Right kidney (tissue), 9 donors: ENCODE data around the gene DCLK2.

Experiments
- DNase-seq: peaks from one replicate; pipeline ENCODE4 v3.0.0-alpha.2; 2016
- long read RNA-seq, 8 donors: transcript quantifications; one replicate each; lab custom pipeline, GENCODE V29; 2026

The DCLK2 gene
- long read RNA-seq, donor 1: 0 reads
- long read RNA-seq, donor 2: 0 reads
- long read RNA-seq, donor 3: 0 reads
- long read RNA-seq, donor 4, full-length matches to known transcripts: 2 of 2 reads
- long read RNA-seq, donor 4, partial matches to known transcripts: 0 of 2 reads
- long read RNA-seq, donor 4, other reads (novel, unspliced or antisense): 0 of 2 reads
- long read RNA-seq, donor 5, partial matches to known transcripts: 0 of 1 reads
- long read RNA-seq, donor 5, other reads (novel, unspliced or antisense): 0 of 1 reads
- long read RNA-seq, donor 6, full-length matches to known transcripts: 1 of 1 reads
- long read RNA-seq, donor 6, partial matches to known transcripts: 0 of 1 reads
- long read RNA-seq, donor 6, other reads (novel, unspliced or antisense): 0 of 1 reads
- long read RNA-seq, donor 7, full-length matches to known transcripts: 1 of 13 reads
- long read RNA-seq, donor 7, partial matches to known transcripts: 12 of 13 reads
- long read RNA-seq, donor 7, other reads (novel, unspliced or antisense): 0 of 13 reads
- long read RNA-seq, donor 8: 0 reads

- DNase-seq: peak; percentile 79
These were observed at the start of gene DCLK2 for GRCh38 chr4:150078041-150078578. TSS of gene DCLK2 (plus strand) at chr4:150078445. CDS start at chr4:150079028, 583 bp downstream.

DNA sequence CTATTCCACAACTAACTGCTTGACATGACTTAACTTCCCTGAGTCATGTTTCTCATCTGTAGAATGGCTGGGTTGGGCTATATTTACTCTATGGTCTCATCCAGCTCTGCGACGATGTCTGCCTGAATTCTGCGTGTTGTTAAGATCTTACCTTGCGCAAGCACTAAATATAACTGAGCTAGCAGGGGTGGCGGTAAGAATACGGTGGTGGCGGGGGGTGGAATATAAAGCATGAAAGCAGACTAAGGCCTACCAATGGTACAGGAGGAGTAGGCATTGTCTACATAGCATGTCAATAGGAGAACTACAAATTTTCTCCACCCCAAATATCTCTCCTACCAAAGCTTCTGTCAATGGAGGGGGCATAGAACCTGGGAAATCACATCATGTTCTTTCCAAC lies 45.7 kb upstream of the DCLK2 start:
- DNase-seq: no peak

DNA sequence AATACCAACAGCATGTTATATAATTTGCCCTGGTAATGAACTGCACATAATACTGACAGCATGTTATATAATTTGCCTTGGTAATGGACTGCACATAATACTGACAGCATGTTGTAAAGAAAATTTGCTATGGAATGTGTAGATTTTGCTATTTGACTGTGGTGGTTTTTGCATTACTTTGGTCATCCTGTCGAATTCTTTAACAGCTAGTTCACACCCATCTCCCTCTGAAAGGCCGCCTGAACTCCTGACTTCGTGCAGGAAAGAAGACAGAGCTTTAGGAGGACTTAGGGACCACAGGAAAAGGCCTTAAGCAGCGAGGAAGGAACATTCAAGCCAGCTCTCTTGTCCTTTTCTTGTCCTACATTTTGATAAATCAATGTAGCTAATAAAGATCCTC lies 45.2 kb upstream of the DCLK2 start:
- DNase-seq: no peak

GRCh38 chr4:150033901-150034300 lies 44.3 kb upstream of the DCLK2 start:
- DNase-seq: no peak

DNA sequence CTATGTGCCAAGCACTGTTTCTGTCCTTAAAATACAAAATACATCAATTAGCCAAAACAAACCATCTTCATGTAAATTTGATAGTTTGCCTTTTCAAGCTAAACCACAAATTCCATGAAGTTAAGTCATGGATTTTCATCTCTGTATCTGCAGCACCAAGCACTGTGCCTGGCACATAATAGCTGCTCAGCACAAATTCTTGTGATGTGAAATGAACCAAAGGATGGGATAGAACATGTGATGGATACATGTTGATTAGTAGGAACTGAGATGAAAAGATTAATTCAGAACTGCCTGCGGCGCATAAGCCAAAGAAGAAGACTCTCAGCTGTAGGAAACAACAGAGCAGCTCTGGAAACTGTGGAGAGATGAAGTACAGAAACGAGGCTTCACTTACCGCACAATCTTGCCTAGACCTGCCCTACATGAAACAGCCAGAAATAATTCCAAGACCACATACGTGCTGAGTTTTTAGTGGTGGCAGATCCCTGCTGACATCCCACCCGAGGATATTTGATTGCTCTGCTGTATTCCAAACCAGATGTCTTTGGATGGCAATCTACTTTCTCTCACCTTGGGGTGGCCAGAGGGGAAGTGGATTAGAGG lies 40.9 kb upstream of the DCLK2 start:
- no peak for DNase-seq

DNA sequence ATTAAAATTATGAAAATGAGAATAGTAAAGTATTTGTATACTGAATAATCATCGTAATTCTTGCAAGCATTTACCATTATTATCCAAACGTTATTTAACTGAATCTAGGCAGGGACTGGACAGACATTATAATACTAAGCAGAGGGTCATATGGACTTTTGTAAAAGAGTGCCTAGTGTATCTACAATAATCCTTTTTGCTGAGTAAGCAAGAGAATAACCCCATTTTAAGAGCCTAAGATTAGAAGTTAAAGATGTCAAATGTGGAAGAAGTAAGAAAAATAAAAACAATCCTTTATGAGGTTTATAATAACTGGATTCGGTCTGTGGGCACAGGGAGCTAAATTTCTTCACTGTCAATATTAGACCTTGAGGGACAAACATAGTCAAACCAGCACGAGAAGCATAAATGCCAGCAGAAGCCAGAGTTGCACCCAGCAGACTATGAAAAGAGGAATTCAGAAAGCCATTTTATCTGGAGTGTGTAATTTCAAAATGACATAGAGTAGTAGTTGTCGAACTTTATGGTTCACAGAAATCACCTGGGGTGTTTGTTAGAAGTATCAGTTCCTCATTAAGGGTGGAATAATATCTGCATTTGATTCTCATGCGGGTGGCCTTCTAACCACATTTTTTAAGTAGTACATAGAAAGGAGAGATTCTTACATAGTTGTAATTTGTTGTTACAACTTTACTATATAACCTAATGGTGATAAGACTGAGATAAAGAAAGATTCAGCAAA lies 39.7 kb upstream of the DCLK2 start:
- DNase-seq: no peak

DNA sequence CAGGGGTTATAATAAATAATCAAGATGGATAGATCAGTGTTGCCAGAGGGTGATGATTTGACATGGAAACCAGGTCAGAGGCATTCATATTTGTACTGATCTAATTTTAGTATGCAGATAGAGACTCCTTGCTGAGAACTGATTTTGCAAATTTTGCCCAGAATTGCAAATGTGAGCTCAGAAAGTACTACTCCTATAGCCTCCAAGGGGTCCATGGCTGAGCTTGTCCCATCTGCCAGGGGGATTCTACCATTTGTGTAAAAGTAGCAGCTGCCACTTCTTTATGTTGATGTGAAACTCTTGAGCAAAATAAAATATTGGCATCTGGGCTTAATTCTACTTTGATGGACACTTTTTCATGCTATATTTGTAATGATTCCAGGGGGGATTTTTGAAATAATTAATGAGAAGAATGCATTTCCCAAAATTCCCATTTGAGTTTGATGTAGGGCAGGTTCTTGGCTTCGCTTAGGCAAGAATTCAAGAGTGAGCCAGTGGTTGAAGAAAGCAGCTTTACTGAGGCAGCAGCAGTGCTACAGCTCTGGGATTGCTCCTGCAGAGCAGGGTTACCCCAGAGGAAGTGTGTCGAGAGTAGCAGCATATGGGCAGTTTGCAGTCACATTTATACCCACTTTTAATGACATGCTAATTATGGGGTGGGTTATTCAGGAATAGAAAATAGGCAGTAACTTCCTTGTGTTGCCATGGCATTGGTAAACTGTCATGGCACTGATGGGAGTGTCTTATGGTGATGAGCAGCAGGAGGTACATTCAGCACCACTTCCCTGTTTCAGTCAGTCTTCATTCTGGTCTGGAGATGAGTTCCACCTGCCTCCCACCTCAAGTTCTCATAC lies 38.7 kb upstream of the DCLK2 start:
- no peak for DNase-seq

DNA sequence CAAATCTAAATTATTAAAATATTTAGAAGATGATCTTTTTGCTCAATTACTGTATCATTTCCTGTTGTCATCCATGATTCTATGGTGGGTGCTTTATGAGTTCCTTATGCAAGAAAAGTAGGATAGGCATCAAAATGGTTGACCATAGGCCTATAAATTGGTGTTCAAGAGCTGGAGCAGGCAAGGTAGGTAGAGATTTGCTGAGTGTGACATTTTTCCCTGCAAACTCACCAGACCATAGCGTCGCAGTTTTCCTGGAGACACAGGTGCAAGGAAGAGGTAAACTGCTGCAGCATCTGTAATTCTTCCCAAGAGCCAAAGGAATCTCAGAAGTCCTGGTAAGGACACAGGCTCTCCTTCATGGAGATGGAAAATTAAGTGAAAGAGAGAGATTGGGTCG lies 33.7 kb upstream of the DCLK2 start:
- DNase-seq: no peak

GRCh38 chr4:150045410-150045809 lies 32.8 kb upstream of the DCLK2 start:
- DNase-seq: no peak

DNA sequence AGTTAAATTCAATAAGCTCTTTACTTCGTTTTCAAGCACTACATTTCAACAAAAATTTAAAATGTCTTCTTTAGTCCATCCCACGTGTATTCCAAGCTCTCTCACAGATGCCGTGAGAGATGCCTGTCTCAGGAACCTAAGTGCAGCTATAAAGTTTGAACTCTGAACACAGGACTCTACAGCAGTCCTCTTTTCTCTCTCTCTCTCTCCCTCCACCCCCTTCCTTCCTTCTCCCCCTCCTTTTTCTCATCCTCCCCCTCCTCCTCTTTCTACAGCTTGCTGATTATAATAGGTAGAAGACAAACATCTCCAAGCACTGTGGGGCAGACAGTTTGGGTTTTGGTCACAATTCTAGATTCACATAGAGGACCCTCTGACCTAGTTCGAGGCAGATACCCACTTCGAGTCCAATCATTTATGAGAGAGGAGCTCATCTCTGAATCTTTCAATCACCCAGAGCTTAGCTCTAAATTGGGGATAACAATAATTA lies 31.5 kb upstream of the DCLK2 start:
- DNase-seq: no peak

- DNase-seq: no peak
These were observed 30.7 kb upstream of the DCLK2 start for GRCh38 chr4:150047546-150047945.

DNA sequence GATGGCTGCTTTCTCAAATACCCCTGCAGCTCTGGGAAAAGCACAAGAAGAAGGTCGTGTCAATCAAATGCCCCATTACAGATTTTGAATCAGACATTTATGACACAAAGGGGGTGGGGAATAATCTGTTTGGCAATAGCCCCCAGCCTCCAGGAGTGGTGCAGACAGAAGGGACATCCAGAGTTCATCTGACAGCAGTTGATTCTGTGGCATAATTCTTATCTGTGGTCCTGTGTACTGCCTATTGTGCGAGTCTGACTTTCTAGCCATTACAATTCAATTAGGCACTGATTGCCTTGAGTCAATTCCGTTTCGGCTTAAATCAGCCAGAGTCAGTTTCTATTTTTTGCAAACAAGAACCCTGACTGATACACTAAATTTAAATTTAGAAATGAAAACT lies 28.6 kb upstream of the DCLK2 start:
- no peak for DNase-seq

DNA sequence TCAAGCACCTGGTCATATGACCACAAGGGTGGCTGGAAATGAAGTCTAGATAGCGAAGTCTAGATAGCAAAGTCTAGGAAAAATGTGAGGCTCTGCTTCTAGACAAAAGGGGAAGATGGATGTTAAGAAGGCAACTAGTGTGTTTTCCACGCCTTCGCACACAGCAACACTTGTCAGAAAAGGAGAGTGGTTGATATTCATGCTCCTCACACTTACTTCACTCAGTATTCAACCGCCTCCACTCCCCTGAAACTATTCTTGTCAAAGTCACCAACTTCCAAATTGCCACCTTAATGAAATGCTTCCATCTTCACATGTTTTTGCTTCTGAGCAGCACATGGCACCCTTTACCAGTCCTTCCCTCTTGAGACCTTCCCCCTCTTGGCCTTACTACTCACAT lies 27.7 kb upstream of the DCLK2 start:
- no peak for DNase-seq

DNA sequence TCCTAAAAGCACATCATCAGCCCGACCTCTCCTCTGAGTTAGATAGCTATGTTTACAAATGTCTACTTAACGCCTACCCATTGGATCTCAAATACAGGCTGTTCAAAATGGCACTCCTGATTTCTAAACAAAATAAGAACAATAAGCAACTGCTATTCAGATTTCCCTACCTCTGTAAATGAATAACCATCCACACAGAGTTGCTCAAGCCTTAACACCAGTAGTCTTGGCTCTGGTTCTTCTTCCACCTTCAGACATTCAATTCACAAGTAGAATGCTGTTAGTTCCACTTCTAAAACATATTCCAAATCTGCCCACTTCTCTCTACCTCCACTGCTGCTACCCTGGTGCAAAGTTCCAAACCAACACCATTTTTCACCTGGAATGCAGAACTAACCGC lies 27.1 kb upstream of the DCLK2 start:
- no peak for DNase-seq

DNA sequence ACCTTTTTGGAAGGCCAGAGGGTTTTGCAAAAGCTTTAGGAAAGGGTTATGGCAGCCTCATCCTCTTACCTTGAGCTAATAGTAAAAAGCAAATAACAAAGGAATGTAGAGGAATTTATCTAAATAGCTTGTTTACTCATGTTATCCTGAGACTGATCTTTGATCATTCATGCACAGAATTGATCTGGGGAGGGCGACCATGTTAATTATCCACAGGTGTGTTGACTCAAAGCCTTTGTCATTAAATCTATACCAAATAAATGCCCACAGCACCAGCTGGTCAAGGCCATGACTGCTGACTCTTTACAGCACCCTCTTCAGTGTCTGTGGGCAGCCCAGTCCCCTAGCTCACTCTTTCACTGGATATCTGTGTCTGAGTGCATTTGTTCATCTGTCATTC lies 22.8 kb upstream of the DCLK2 start:
- DNase-seq: no peak

GRCh38 chr4:150056569-150056968 lies 21.7 kb upstream of the DCLK2 start:
- DNase-seq: no peak

- DNase-seq: no peak
These were observed 17.0 kb upstream of the DCLK2 start for GRCh38 chr4:150061086-150061776.

DNA sequence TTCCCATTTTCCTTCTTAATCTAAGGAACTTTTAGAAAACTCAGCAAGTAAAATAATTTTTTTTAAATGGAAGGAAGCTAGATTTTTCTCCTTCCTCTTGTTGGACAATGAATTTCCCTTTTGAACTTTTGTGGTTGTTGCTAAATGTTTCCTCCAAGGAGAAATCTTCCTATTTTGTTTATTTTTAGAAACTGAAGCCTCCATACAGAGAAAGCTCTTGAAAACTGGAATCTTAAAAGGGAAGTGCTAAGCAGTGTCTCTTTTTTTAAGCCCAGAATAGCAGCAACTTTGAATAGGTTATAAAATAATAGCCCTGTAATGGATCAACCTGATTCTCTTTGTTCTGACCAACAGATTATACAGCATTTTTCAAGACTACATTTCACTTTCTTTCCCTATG lies 15.1 kb upstream of the DCLK2 start:
- DNase-seq: no peak

DNA sequence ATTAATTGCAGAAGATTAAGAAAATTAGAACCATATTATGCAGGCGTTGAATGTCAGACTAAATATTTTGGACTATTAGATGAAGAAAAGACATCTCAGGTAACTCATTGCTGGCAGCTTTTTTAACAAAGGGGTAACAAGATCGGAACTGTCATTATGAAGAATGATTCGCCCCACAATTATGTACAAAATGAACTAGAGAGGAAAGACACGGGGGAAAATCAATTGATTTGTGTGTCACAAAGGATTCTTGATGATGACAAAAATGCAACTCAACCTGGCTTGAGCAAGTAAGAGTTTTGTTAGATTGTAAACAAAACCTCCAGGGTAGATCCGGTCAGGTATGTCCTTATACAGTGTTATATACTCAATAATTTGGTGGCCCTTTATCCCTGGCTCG lies 12.5 kb upstream of the DCLK2 start:
- DNase-seq: no peak

DNA sequence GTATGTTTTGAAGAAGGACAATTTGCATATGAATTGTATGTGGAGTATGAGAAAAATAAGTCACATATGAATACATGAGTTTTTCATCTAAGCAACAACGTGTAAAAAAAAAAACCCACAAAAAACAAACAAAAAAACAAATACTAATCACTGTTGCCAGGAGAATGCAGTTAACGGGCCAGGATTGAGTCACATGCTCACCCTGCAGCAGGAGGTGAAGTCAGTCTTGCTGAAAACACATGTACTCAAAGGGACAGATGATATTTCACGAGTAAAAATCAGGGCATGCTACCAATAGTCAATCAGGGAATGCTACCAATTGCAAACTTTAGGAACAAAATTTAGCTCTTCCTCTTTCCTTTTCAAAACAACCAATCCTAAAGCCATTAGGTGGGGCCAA lies 10.4 kb upstream of the DCLK2 start:
- DNase-seq: no peak

DNA sequence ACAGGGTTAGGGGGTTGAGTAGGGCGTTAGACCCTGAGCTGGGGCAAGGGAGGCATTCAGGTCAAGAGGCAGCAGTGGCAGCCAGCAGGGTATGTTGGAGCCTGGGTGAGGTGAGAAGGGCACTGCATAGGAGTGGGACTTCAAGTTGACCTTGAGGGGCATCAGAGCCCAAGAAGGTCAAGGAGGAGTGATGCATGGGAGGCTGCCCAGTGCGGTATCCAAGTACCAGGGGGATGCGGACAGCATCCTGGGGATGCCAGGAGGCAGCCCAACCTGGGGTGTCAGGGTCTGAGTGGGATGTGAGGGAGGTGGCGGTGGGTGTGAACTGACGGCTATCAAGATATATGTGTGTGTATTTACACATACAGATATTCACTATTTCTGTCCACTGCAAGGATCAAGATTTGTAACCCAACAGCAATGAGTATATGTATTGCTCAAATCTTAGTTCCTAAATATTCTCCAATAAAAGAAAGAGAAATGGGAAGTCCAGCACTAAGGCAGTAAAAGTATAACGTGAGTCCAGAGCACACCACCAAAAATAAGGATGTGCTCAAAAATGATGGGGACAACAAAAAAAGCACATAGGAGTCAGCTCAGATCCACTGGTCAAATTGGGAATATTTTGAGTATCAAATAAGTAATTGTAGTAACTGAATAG lies 9.8 kb upstream of the DCLK2 start:
- DNase-seq: no peak
